ENCODE results near the gene MRPL16. TPM values are rescaled to one million over a fixed set of nuclear protein-coding genes. Genes with fewer than 3 reads are reported as not detected.

MRPL16 gene
- total and polyA plus RNA-seq, 2 experiments from 2014 or later, result 77.4 to 176 TPM

DNA sequence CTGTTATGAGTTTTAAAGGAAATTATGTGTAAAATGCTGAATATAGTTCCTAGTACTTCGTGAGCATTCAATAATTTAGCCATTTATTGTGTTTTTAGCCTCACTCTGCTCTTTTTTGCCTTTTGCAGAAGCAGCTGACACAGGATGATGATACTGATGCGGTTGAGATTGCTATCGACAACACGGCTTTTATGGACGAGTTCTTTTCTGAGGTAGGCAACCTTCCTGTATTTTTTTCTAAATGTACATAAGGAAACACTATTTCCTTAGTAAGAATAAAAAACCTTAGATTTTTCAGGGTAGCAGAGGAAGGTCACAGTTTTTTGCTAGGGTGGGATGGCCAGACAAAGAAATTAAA lies 37.5 kb downstream of the MRPL16 start:
- H3K9me3 Mint-ChIP-seq, result no peaks in the 10 kb centered on the region
- peaks cover 6% of the 10 kb centered on the region for H3K4me1 Mint-ChIP-seq
- no peak overlapping the region for H3K4me2 ChIP-seq
- H3K4me3 ChIP-seq, result no peak overlapping the region
- H3K27ac ChIP-seq (ENCODE audit: low read depth), result no peak overlapping the region
- no peaks in the 10 kb centered on the region for H3K9me2 ChIP-seq (ENCODE audit: insufficient read depth)
- DNase-seq (ENCODE audit: low spot score) (no peak), ATAC-seq (no peak)
- peaks cover 24% of the 10 kb centered on the region for H4K20me1 ChIP-seq (replicated peaks; ENCODE audit: insufficient read depth)
- TF ChIP-seq EZH2phosphoT487 (IDR thresholded peaks at IDR 0.05; ENCODE audit: unreplicated experiment) (no peak), JUNB (IDR thresholded peaks at IDR 0.05; ENCODE audit: unreplicated experiment) (no peak), CTCF (conservative IDR thresholded peaks at IDR 0.05; ENCODE audit: low read depth in 2 of 2) (no peak), EZH2 (IDR thresholded peaks at IDR 0.05; ENCODE audit: low read depth, unreplicated experiment) (no peak), ETS1 (IDR thresholded peaks at IDR 0.05) (no peak), ZNF331 (CRISPR knock-in tag; IDR thresholded peaks at IDR 0.05; ENCODE audit: low read depth) (no peak), CREB1 (CRISPR knock-in tag; IDR thresholded peaks at IDR 0.05; ENCODE audit: low read depth) (no peak), ZNF462 (CRISPR knock-in tag; IDR thresholded peaks at IDR 0.05) (no peak), STAT1 (IDR thresholded peaks at IDR 0.05; ENCODE audit: unreplicated experiment) (no peak), ZNF114 (CRISPR knock-in tag; IDR thresholded peaks at IDR 0.05) (no peak), NANOG (IDR thresholded peaks at IDR 0.05; ENCODE audit: borderline replicate concordance) (no peak), REST (IDR thresholded peaks at IDR 0.05; ENCODE audit: unreplicated experiment) (no peak), POLR2AphosphoS5 (IDR thresholded peaks at IDR 0.05; ENCODE audit: low read depth) (no peak)
- H3K4me1 ChIP-seq (ENCODE audit: insufficient read depth), result peaks cover 3% of the 10 kb centered on the region; the same call in 1 of the 2 replicates
- H3K36me3 ChIP-seq (ENCODE audit: insufficient read depth), result no peaks in the 10 kb centered on the region; the same call in 1 of the 2 replicates
- H2AFZ ChIP-seq, result no peak overlapping the region
- H3K27me3 ChIP-seq (ENCODE audit: insufficient read depth), result no peaks in the 10 kb centered on the region
- H3K79me2 ChIP-seq (replicated peaks; ENCODE audit: insufficient read depth), result peaks cover 36% of the 10 kb centered on the region
- no peak overlapping the region for H3K27ac Mint-ChIP-seq
- H3F3A ChIP-seq (replicated peaks; ENCODE audit: low read depth), result no peaks in the 10 kb centered on the region
- peaks cover 26% of the 10 kb centered on the region; the same call in 2 of the 3 replicates for H3K36me3 Mint-ChIP-seq (ENCODE audit: low read depth)
- peaks cover 1% of the 10 kb centered on the region for H3K27me3 Mint-ChIP-seq (ENCODE audit: insufficient read depth, low read depth, poor library complexity)
- no peak overlapping the region for H3K4me3 Mint-ChIP-seq

Measured in GM23338 (cell line).